ENCODE results near the gene HNRNPUL2. TPM values are rescaled to one million over a fixed set of nuclear protein-coding genes. Genes with fewer than 3 reads are reported as not detected.
A peak's percentile ranks its signal among the peaks of the same experiment; 100 is the strongest.

Gene HNRNPUL2
- total and polyA plus RNA-seq, 2 of the 8 experiments (the other 6 are each of a cell fraction or from before 2014, with no cell fraction given) = 14.9 to 46.4 TPM

DNA sequence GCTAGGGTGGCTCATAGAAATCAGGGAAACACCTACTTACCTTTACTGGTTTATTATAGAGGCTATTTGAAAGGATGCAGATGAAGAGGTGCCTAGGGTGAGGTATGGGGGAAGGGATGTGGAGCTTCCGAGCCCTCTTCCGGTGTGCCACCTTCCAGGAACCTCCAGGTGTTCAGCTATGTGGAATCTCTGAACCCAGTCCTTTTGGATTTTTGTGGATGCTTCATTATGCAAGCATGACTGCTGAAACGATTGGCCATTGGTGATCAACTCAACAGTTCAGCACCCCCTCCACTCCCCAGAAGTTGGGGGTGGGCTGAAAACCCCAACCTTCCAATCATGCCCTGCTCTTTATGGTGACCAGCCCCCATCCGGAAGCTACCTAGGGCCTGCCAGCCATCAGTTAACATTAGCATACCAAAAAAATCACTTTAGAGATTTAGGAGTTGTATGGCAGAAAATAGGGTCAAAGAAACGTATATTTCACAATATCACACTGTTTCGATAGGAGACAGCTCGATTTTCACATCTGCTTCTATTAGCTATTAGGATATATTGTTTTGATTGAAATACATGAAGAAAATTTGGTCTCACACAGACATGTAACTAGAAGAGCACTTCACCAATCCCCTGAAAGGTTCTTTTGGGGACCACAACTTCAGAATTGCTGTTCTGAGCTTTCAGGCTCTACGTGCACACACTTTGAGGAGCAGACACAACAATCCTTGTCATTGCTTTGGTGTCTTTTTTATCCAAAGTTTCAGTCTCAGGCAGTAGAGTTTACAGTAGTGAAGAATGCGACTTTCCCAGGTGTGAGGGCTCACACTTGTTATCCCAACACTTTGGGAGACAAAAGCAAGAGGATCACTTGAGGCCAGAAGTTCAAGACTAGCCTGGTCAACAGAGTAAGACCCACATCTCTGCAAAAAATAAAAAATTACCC lies 30.9 kb upstream of the HNRNPUL2 start (continued):
- TF ChIP-seq, protein P1, sequence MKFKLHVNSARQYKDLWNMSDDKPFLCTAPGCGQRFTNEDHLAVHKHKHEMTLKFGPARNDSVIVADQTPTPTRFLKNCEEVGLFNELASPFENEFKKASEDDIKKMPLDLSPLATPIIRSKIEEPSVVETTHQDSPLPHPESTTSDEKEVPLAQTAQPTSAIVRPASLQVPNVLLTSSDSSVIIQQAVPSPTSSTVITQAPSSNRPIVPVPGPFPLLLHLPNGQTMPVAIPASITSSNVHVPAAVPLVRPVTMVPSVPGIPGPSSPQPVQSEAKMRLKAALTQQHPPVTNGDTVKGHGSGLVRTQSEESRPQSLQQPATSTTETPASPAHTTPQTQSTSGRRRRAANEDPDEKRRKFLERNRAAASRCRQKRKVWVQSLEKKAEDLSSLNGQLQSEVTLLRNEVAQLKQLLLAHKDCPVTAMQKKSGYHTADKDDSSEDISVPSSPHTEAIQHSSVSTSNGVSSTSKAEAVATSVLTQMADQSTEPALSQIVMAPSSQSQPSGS (IDR thresholded peaks at IDR 0.05; ENCODE audit: low read length) = no peak
- TF ChIP-seq CHD2 (IDR thresholded peaks at IDR 0.05; ENCODE audit: low read length) (no peak; the same call in 1 of the 2 replicates), CTBP2 (IDR thresholded peaks at IDR 0.05; ENCODE audit: borderline replicate concordance, insufficient read depth, insufficient read length, low read length) (no peak)
- TF ChIP-seq, protein P2, sequence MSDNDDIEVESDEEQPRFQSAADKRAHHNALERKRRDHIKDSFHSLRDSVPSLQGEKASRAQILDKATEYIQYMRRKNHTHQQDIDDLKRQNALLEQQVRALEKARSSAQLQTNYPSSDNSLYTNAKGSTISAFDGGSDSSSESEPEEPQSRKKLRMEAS (IDR thresholded peaks at IDR 0.05) = 0 out of 2 replicates have a peak, but pooled peaks have one; percentile 16
